Measurements from ENCODE around the gene MAST2. TPM values are rescaled to one million over a fixed set of nuclear protein-coding genes. Genes with fewer than 3 reads are reported as not detected.

Gene MAST2
- total and polyA plus RNA-seq, 9 of the 15 experiments (the other 6 are each of a cell fraction or from before 2014, with no cell fraction given): 0.73 to 32.0 (median 17.8) TPM

DNA sequence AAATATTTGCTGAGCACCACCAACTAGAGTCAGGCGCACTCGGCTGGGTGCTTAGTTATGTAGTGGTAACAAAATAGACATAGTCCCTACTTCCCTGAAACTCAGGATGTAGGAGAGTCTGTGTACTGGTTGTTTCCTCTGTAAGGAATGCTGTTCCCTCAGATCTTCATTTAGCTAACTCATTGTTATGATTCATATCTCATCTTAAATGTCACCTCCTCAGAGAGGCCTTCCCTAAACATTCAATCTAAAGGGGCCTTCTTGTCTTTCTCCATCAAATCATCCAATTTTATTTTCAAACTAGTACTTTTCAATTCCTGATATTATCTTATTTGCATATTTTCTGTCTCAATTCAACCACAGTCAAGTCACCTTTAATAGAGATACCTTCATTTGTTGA lies 196.1 kb downstream of the MAST2 start:
- ATAC-seq (peak; percentile 67), FAIRE-seq (no peak), DNase-seq (ENCODE audit: extremely low read depth in 1 of 4, low spot score in 3 of 4) (no peak)
- H3K9me3 ChIP-seq (replicated peaks; ENCODE audit: control insufficient read depth, insufficient read depth, low read depth, low read length): no peaks in the 10 kb centered on the region
- ChIA-PET CTCF (ENCODE audit: low intra/inter-chr PET ratio) (no interaction called here), POLR2A (interaction anchor here (0.8 to 2.2 kb wide), 6 partner anchors 9 to 313 kb away, joined by 3 to 6 read pairs (median 4); partner anchors contain the start of genes GPBP1L1 and TMEM69)
- intact Hi-C loops (cut with micrococcal nuclease) (no loop called here), in situ Hi-C loops (cut with MboI) (no loop called here)
- no peak overlapping the region for H2AFZ ChIP-seq (ENCODE audit: low read depth, low read length)
- H3K9ac ChIP-seq (ENCODE audit: insufficient read depth in 1 of 2, low read depth in 2 of 2, low read length in 2 of 2): no peak overlapping the region
- H4K20me1 ChIP-seq (replicated peaks; ENCODE audit: control insufficient read depth, insufficient read depth, low read length): no peaks in the 10 kb centered on the region
- H3K27ac ChIP-seq (ENCODE audit: extremely low read depth, low read depth, low read length): no peak overlapping the region; the same call in 2 of the 3 replicates
- H3K4me2 ChIP-seq (ENCODE audit: insufficient read depth, low read length): peak overlapping the region; percentile 4; the same call in 1 of the 2 replicates
- H3K9me1 ChIP-seq (ENCODE audit: control insufficient read depth, insufficient read depth, low read length): no peaks in the 10 kb centered on the region
- no TSS peak for BruUV-seq (replicated peaks)
- H3K4me1 ChIP-seq (replicated peaks in 1 of 2; ENCODE audit: control insufficient read depth in 2 of 2, insufficient read depth in 2 of 2, low read length in 2 of 2): peaks cover 0 to 8% of the 10 kb centered on the region in 2 experiments; a peak in 3 of 5 replicates
- no peaks in the 10 kb centered on the region for H3K27me3 ChIP-seq (ENCODE audit: control insufficient read depth in 2 of 2, insufficient read depth in 2 of 2, low read length in 2 of 2)
- no peak overlapping the region for H3K4me3 ChIP-seq
- WGBS (ENCODE audit: insufficient coverage, low coverage, missing lambda C conversion rate): 75% methylated on average over 2 of the region's 2 CpGs
- peaks cover 4% of the 10 kb centered on the region; the same call in 2 of the 3 replicates for H3K36me3 ChIP-seq (ENCODE audit: control insufficient read depth, insufficient read depth, low read length)
- no peaks in the 10 kb centered on the region for H3K79me2 ChIP-seq (ENCODE audit: control insufficient read depth, insufficient read depth, low read length)
- TF ChIP-seq MAFF (IDR thresholded peaks at IDR 0.05; ENCODE audit: low read length) (peak; percentile 52; the same call in 1 of the 2 replicates), DIDO1 (tag; IDR thresholded peaks at IDR 0.05; ENCODE audit: low read depth) (no peak), DDX20 (tag; IDR thresholded peaks at IDR 0.05; ENCODE audit: low read depth) (no peak), PATZ1 (CRISPR knock-in tag; IDR thresholded peaks at IDR 0.05; ENCODE audit: borderline replicate concordance) (no peak), NFIC (IDR thresholded peaks at IDR 0.05) (no peak), ZNF316 (IDR thresholded peaks at IDR 0.05) (peak; percentile 40; the same call in 1 of the 2 replicates), SUPT5H (IDR thresholded peaks at IDR 0.05) (no peak), MXI1 (IDR thresholded peaks at IDR 0.05; ENCODE audit: low read depth, low read length) (no peak), E2F8 (IDR thresholded peaks at IDR 0.05; ENCODE audit: low read depth, partially characterized antibody) (no peak), STAT5B (CRISPR knock-in tag; IDR thresholded peaks at IDR 0.05) (no peak), ARNT (IDR thresholded peaks at IDR 0.05) (no peak), HLTF (IDR thresholded peaks at IDR 0.05) (no peak), TCFL5 (CRISPR knock-in tag; conservative IDR thresholded peaks at IDR 0.05) (no peak), THRB (CRISPR knock-in tag; conservative IDR thresholded peaks at IDR 0.05) (no peak), MCM2 (IDR thresholded peaks at IDR 0.05; ENCODE audit: low read depth) (no peak), ZKSCAN8 (CRISPR knock-in tag; IDR thresholded peaks at IDR 0.05) (no peak), ARHGAP35 (IDR thresholded peaks at IDR 0.05; ENCODE audit: partially characterized antibody) (no peak), CEBPB (tag; IDR thresholded peaks at IDR 0.05) (no peak), RB1 (IDR thresholded peaks at IDR 0.05; ENCODE audit: low read depth) (no peak)
